DND-41 (cell line): ENCODE data around the gene TMEM255B.
A peak's percentile ranks its signal among the peaks of the same experiment; 100 is the strongest.

Experiments
- ATAC-seq: fragments of 200-7000 bp; cut with Tn5 transposase; 3 replicates; pipeline ENCODE4 v1.9.1; 2021; ENCODE audit warnings: low read depth; ENCODE audit not compliant: insufficient read depth
- DNase-seq: peaks from one replicate; pipeline ENCODE4 v3.0.0-alpha.2; 2020
- H2AFZ ChIP-seq: 2 replicates; pipeline ENCODE4 v1.6.0; 2012; ENCODE audit warnings: low read depth, low read length
- H3K27ac ChIP-seq: 2 replicates; pipeline ENCODE4 v1.5.1; 2012; ENCODE audit warnings: low read length, inconsistent platforms
- H3K27me3 ChIP-seq: fragments of 200-600 bp; sonication (generic); 2 replicates; pipeline ENCODE4 v1.6.0; 2012; ENCODE audit warnings: low read length, mild to moderate bottlenecking, inconsistent platforms; ENCODE audit not compliant: insufficient read depth, poor library complexity
- H3K36me3 ChIP-seq: 2 replicates; pipeline ENCODE4 v1.5.1; 2012; ENCODE audit warnings: low read length, inconsistent platforms; ENCODE audit not compliant: insufficient read depth
- H3K4me1 ChIP-seq: 2 replicates; pipeline ENCODE4 v1.5.1; 2012; ENCODE audit warnings: mild to moderate bottlenecking, low read length; ENCODE audit not compliant: insufficient read depth
- H3K4me2 ChIP-seq: 2 replicates; pipeline ENCODE4 v1.6.0; 2012; ENCODE audit warnings: mild to moderate bottlenecking, moderate library complexity, low read length, inconsistent platforms; ENCODE audit not compliant: insufficient read depth
- H3K4me3 ChIP-seq, 2 experiments: fragments of 200-600 bp in 1 of 2; shearing (Covaris generic) in 1 of 2; 2 replicates each; pipeline ENCODE4 v1.5.1; 2012 to 2016; ENCODE audit warnings: inconsistent platforms in 2 of 2, low read length in 2 of 2, mild to moderate bottlenecking in 2 of 2, low read depth in 1 of 2, moderate library complexity in 1 of 2
- H3K79me2 ChIP-seq: 2 replicates; pipeline ENCODE4 v1.6.0; 2012; ENCODE audit warnings: low read length, inconsistent platforms; ENCODE audit not compliant: insufficient read depth
- H3K9ac ChIP-seq: 2 replicates; pipeline ENCODE4 v1.6.0; 2012; ENCODE audit warnings: low read depth, mild to moderate bottlenecking, inconsistent platforms, low read length, moderate library complexity
- H3K9me3 ChIP-seq: 2 replicates; pipeline ENCODE4 v1.5.1; 2012; ENCODE audit warnings: low read length, moderate library complexity, mild to moderate bottlenecking, inconsistent platforms; ENCODE audit not compliant: insufficient read depth, severe bottlenecking
- H4K20me1 ChIP-seq: 2 replicates; pipeline ENCODE4 v1.6.0; 2012; ENCODE audit warnings: low read length; ENCODE audit not compliant: insufficient read depth
- CTCF ChIP-seq: IDR thresholded peaks from 2 replicates; pipeline ENCODE4 v1.5.1; 2012; ENCODE audit warnings: borderline replicate concordance, low read length, moderate library complexity, mild to moderate bottlenecking; ENCODE audit not compliant: poor library complexity, severe bottlenecking; ENCODE audit errors: extremely low read depth
- EZH2 ChIP-seq: IDR thresholded peaks from 3 replicates; pipeline ENCODE4 v1.6.1; 2012; ENCODE audit warnings: borderline replicate concordance, low read depth, mild to moderate bottlenecking, moderate library complexity, low read length, inconsistent platforms; ENCODE audit not compliant: severe bottlenecking

Gene TMEM255B

DNA sequence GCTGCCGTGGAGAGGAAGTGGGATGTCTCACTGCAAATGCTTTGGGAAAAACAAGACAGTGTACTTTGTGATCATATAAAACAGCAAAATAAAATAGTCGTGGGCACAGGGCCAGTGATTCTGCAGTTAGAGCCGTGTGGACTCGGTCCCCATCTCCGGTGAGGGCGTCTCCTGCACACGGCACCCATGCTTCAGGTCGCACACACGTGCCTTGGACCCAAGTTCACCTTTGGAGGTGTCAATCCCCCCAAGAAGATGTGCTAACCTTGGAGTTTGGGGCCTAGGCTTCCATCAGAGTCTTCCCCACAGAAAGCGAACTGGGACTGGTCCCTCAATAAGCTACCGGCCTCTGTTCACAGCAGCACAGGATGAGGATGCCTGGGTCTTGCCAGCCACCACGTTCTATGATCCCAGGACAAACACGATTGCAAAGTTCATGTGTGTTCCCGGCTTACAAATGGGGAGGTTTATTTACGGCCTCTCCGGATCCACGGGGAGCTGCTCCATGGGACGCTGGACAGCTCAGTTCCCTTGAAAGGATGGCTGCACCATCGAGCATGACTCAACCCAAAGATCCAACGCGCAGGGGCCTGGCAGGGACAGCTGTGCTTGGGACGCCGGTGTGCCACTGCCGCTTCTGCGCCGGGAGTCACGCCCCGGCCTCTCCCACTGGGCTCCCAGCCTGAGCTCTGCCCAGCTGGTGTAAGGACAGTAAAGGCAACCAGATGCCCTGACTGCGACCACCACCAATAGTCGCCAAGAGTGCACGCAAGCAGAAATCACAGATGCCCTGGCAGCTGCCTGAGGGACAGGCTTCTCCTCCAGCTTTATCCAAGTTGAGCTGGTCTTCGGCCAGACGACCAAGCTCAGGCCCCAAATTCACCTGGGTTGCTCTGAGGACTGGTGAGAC, 96.2 kb downstream of the TMEM255B start:
- TF ChIP-seq EZH2 (no peak), CTCF (no peak)
- H3K4me2 ChIP-seq: peak overlapping the region; percentile 51; the same call in 1 of the 2 replicates
- H4K20me1 ChIP-seq: no peaks in the 10 kb centered on the region
- H2AFZ ChIP-seq: no peak overlapping the region
- no peaks in the 10 kb centered on the region for H3K27me3 ChIP-seq
- no peak overlapping the region for H3K9ac ChIP-seq
- H3K27ac ChIP-seq: peak overlapping the region; percentile 62
- H3K9me3 ChIP-seq: no peaks in the 10 kb centered on the region
- ATAC-seq: peak; percentile 2; the same call in 1 of the 3 replicates
- peaks cover 34% of the 10 kb centered on the region for H3K4me1 ChIP-seq
- H3K4me3 ChIP-seq: no peak overlapping the region
- no peaks in the 10 kb centered on the region for H3K79me2 ChIP-seq
- H3K36me3 ChIP-seq: no peaks in the 10 kb centered on the region
- peak; percentile 7 for DNase-seq

GRCh38 chr13:113855931-113856715, 97.1 kb downstream of the TMEM255B start:
- peak; percentile 4 for DNase-seq
- TF ChIP-seq EZH2: no peak
- TF ChIP-seq CTCF: no peak
- H4K20me1 ChIP-seq: no peaks in the 10 kb centered on the region
- ATAC-seq: no peak
- H3K27me3 ChIP-seq: no peaks in the 10 kb centered on the region
- no peak overlapping the region; the same call in 1 of the 2 replicates for H3K27ac ChIP-seq
- H3K36me3 ChIP-seq: no peaks in the 10 kb centered on the region
- no peak overlapping the region for H3K4me2 ChIP-seq
- peaks cover 34% of the 10 kb centered on the region for H3K4me1 ChIP-seq
- H3K4me3 ChIP-seq: no peak overlapping the region
- no peaks in the 10 kb centered on the region for H3K9me3 ChIP-seq
- H3K9ac ChIP-seq: no peak overlapping the region
- no peak overlapping the region for H2AFZ ChIP-seq
- no peaks in the 10 kb centered on the region for H3K79me2 ChIP-seq

DNA sequence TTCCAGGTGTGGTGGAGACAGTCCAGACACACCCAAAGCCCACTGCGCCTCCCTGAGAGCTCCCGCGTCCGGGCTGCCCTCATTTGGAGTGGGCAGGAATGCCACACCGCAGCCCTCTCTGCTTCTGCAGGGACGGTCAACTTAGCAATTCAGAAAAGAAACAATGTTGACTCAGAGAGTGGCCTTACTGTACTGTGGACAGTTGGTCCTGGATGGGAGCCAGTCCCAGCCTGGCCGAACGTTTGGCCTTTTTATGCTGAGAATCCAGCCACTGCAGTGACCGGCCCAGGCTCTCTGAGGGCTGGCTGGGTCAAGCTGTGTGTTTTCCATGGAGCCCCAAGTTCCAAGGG, 97.7 kb downstream of the TMEM255B start:
- DNase-seq: no peak
- no peak for ATAC-seq

More for the DNA sequence above, 97.7 kb downstream of the TMEM255B start:
- no peaks in the 10 kb centered on the region for H3K79me2 ChIP-seq
- H3K9me3 ChIP-seq: no peaks in the 10 kb centered on the region
- no peak overlapping the region for H3K4me3 ChIP-seq
- H3K4me1 ChIP-seq: peaks cover 34% of the 10 kb centered on the region
- TF ChIP-seq EZH2 (no peak), CTCF (no peak)
- H3K27ac ChIP-seq: no peak overlapping the region
- H2AFZ ChIP-seq: no peak overlapping the region
- H3K9ac ChIP-seq: no peak overlapping the region
- H3K4me2 ChIP-seq: no peak overlapping the region
- H3K36me3 ChIP-seq: no peaks in the 10 kb centered on the region
- H4K20me1 ChIP-seq: no peaks in the 10 kb centered on the region
- H3K27me3 ChIP-seq: no peaks in the 10 kb centered on the region
